WTC11 (cell line): ENCODE results near the gene PLPP4. TPM values are rescaled to one million over a fixed set of nuclear protein-coding genes. Genes with fewer than 3 reads are reported as not detected.

Source experiments
- ATAC-seq: fragments of 200-7000 bp; cut with Tn5 transposase; 2 replicates; pipeline ENCODE4 v1.10.0; 2021; ENCODE audit warnings: mild to moderate bottlenecking, moderate library complexity
- CTCF ChIA-PET: fragments of 300-600 bp; sonication (Branson Sonifier 250); formaldehyde crosslinking; loops from one replicate; lab custom pipeline; 2021; ENCODE audit warnings: antibody characterized with exemption; lab: Charles Lee
- POLR2A ChIA-PET: fragments of 350-600 bp; sonication (Branson Sonifier 250); formaldehyde crosslinking; loops from one replicate; lab custom pipeline; 2021; ENCODE audit warnings: antibody characterized with exemption; lab: Charles Lee
- DNase-seq: peaks from one replicate; pipeline ENCODE4 v3.0.0; 2021; ENCODE audit warnings: low spot score
- H3K27ac Mint-ChIP-seq: 2 replicates; pipeline ENCODE4 v1.8.0; 2021; ENCODE audit warnings: mixed read lengths
- H3K27me3 Mint-ChIP-seq: 2 replicates; pipeline ENCODE4 v1.8.0; 2021; ENCODE audit warnings: low read depth, mild to moderate bottlenecking, moderate library complexity, mixed read lengths
- H3K36me3 Mint-ChIP-seq: 2 replicates; pipeline ENCODE4 v1.8.0; 2021; ENCODE audit warnings: mixed read lengths
- H3K4me1 Mint-ChIP-seq: 2 replicates; pipeline ENCODE4 v1.8.0; 2022; ENCODE audit warnings: mixed read lengths
- H3K4me3 Mint-ChIP-seq: 2 replicates; pipeline ENCODE4 v1.8.0; 2021; ENCODE audit warnings: mild to moderate bottlenecking, moderate library complexity, mixed read lengths
- H3K9me3 Mint-ChIP-seq: 2 replicates; pipeline ENCODE4 v1.8.0; 2021; ENCODE audit warnings: mixed read lengths
- CDX4 ChIP-seq: fragments of 250-450 bp; sonication (Bioruptor Pico); IDR thresholded peaks from 2 replicates; pipeline ENCODE4 v1.9.0; 2021; ENCODE audit warnings: moderate library complexity, mild to moderate bottlenecking, inconsistent platforms, borderline replicate concordance
- CREB1 ChIP-seq: sonication (generic); formaldehyde crosslinking; IDR thresholded peaks from 2 replicates; pipeline ENCODE4 v1.8.0; 2023; ENCODE audit warnings: mild to moderate bottlenecking, missing genetic modification reagents
- E2F4 ChIP-seq: sonication (generic); formaldehyde crosslinking; IDR thresholded peaks from 2 replicates; pipeline ENCODE4 v1.8.1; 2022; ENCODE audit warnings: low read depth, mild to moderate bottlenecking, moderate library complexity, missing genetic modification reagents, borderline replicate concordance
- E2F5 ChIP-seq: sonication (generic); formaldehyde crosslinking; IDR thresholded peaks from 2 replicates; pipeline ENCODE4 v1.8.1; 2022; ENCODE audit warnings: mild to moderate bottlenecking, moderate library complexity, missing genetic modification reagents
- ERG ChIP-seq: fragments of 250-450 bp; sonication (Bioruptor Pico); IDR thresholded peaks from 2 replicates; pipeline ENCODE4 v1.8.0; 2021; ENCODE audit warnings: mild to moderate bottlenecking
- ESRRA ChIP-seq: sonication (generic); formaldehyde crosslinking; IDR thresholded peaks from 2 replicates; pipeline ENCODE4 v1.8.1; 2022; ENCODE audit warnings: mild to moderate bottlenecking, missing genetic modification reagents, borderline replicate concordance
- FOXK1 ChIP-seq: sonication (generic); formaldehyde crosslinking; IDR thresholded peaks from 2 replicates; pipeline ENCODE4 v1.8.0; 2022; ENCODE audit warnings: mild to moderate bottlenecking, moderate library complexity, missing genetic modification reagents
- GABPB1 ChIP-seq: sonication (generic); formaldehyde crosslinking; IDR thresholded peaks from 2 replicates; pipeline ENCODE4 v1.8.1; 2023; ENCODE audit warnings: mild to moderate bottlenecking, missing genetic modification reagents
- GRHL2 ChIP-seq: fragments of 250-450 bp; sonication (Bioruptor Pico); IDR thresholded peaks from 2 replicates; pipeline ENCODE4 v1.8.0; 2022; ENCODE audit warnings: mild to moderate bottlenecking, moderate library complexity; ENCODE audit not compliant: insufficient replicate concordance, severe bottlenecking
- HMGA2 ChIP-seq: fragments of 250-450 bp; sonication (Bioruptor Pico); IDR thresholded peaks from 2 replicates; pipeline ENCODE4 v1.4.0; 2021; ENCODE audit warnings: mild to moderate bottlenecking, moderate library complexity
- HMGXB4 ChIP-seq: sonication (generic); formaldehyde crosslinking; IDR thresholded peaks from 2 replicates; pipeline ENCODE4 v1.8.1; 2023; ENCODE audit warnings: mild to moderate bottlenecking, moderate library complexity, missing genetic modification reagents
- IRF2 ChIP-seq: sonication (generic); formaldehyde crosslinking; IDR thresholded peaks from 2 replicates; pipeline ENCODE4 v1.8.0; 2022; ENCODE audit warnings: low read depth, missing genetic modification reagents, borderline replicate concordance
- JAZF1 ChIP-seq: fragments of 250-450 bp; sonication (Bioruptor Pico); IDR thresholded peaks from 2 replicates; pipeline ENCODE4 v1.9.0; 2021; ENCODE audit warnings: moderate library complexity, mild to moderate bottlenecking, inconsistent platforms
- KAT7 ChIP-seq: sonication (generic); formaldehyde crosslinking; IDR thresholded peaks from 2 replicates; pipeline ENCODE4 v1.8.1; 2023; ENCODE audit warnings: missing genetic modification reagents, mild to moderate bottlenecking, borderline replicate concordance
- MXD4 ChIP-seq: fragments of 250-450 bp; sonication (Bioruptor Pico); IDR thresholded peaks from 2 replicates; pipeline ENCODE4 v1.8.0; 2021; ENCODE audit warnings: mild to moderate bottlenecking, moderate library complexity, borderline replicate concordance
- MYBL2 ChIP-seq: sonication (generic); formaldehyde crosslinking; IDR thresholded peaks from 2 replicates; pipeline ENCODE4 v1.8.1; 2023; ENCODE audit warnings: mild to moderate bottlenecking, moderate library complexity, missing genetic modification reagents
- NR3C1 ChIP-seq: sonication (generic); formaldehyde crosslinking; conservative IDR thresholded peaks from 2 replicates; pipeline ENCODE4 v1.8.1; 2023; ENCODE audit warnings: low read depth, mild to moderate bottlenecking, missing genetic modification reagents
- OVOL2 ChIP-seq: fragments of 250-450 bp; sonication (Bioruptor Pico); IDR thresholded peaks from 2 replicates; pipeline ENCODE4 v1.9.0; 2021; ENCODE audit warnings: mild to moderate bottlenecking, borderline replicate concordance
- RELA ChIP-seq: sonication (generic); formaldehyde crosslinking; IDR thresholded peaks from 2 replicates; pipeline ENCODE4 v1.8.1; 2022; ENCODE audit warnings: missing genetic modification reagents, mild to moderate bottlenecking, borderline replicate concordance
- SMAD3 ChIP-seq: sonication (generic); formaldehyde crosslinking; IDR thresholded peaks from 2 replicates; pipeline ENCODE4 v1.8.0; 2022; ENCODE audit warnings: missing genetic modification reagents, mild to moderate bottlenecking, borderline replicate concordance
- SP1 ChIP-seq: sonication (generic); formaldehyde crosslinking; conservative IDR thresholded peaks from 2 replicates; pipeline ENCODE4 v1.8.1; 2022; ENCODE audit warnings: missing genetic modification reagents
- TCF7 ChIP-seq: sonication (generic); formaldehyde crosslinking; IDR thresholded peaks from 2 replicates; pipeline ENCODE4 v1.8.0; 2022; ENCODE audit warnings: mild to moderate bottlenecking, low read depth, missing genetic modification reagents, moderate library complexity
- ZBTB21 ChIP-seq: sonication (generic); formaldehyde crosslinking; IDR thresholded peaks from 2 replicates; pipeline ENCODE4 v1.8.1; 2023; ENCODE audit warnings: mild to moderate bottlenecking, missing genetic modification reagents, borderline replicate concordance
- ZNF138 ChIP-seq: sonication (generic); formaldehyde crosslinking; conservative IDR thresholded peaks from 2 replicates; pipeline ENCODE4 v1.8.1; 2022; ENCODE audit warnings: mild to moderate bottlenecking, moderate library complexity, missing genetic modification reagents
- ZNF396 ChIP-seq: fragments of 250-450 bp; sonication (Bioruptor Pico); IDR thresholded peaks from 2 replicates; pipeline ENCODE4 v1.8.0; 2021; ENCODE audit warnings: mild to moderate bottlenecking, moderate library complexity, borderline replicate concordance
- ZNF416 ChIP-seq: fragments of 250-450 bp; sonication (Bioruptor Pico); IDR thresholded peaks from 2 replicates; pipeline ENCODE4 v1.9.0; 2021; ENCODE audit warnings: mild to moderate bottlenecking, inconsistent platforms
- ZSCAN18 ChIP-seq: fragments of 250-450 bp; sonication (Bioruptor Pico); IDR thresholded peaks from 2 replicates; pipeline ENCODE4 v2.1.2; 2022; ENCODE audit warnings: mild to moderate bottlenecking, moderate library complexity
- total RNA-seq: library from RNA; stranded (reverse); gene quantifications from 3 replicates; pipeline ENCODE4 v1.2.3, GENCODE V29; 2021

The PLPP4 gene
- total RNA-seq, 1 experiment from 2014 or later: 0.15 TPM

GRCh38 chr10:120420421-120420820 is 36.6 kb upstream of the PLPP4 start (continued):
- TF ChIP-seq CREB1 (CRISPR knock-in tag): no peak
- no peak for TF ChIP-seq MXD4
- TF ChIP-seq ZNF138 (CRISPR knock-in tag): no peak
- no peak for TF ChIP-seq GRHL2
- no peak for TF ChIP-seq KAT7 (CRISPR knock-in tag)
- no peak for TF ChIP-seq ZNF396 (CRISPR knock-in tag)
- TF ChIP-seq FOXK1 (CRISPR knock-in tag): no peak

- no peak overlapping the region for H3K4me3 Mint-ChIP-seq
- ChIA-PET CTCF (no interaction called here), POLR2A (no interaction called here)
- H3K27ac Mint-ChIP-seq: no peak overlapping the region
- H3K36me3 Mint-ChIP-seq: no peaks in the 10 kb centered on the region
- no peak for DNase-seq
- TF ChIP-seq ZNF138 (CRISPR knock-in tag) (no peak), E2F4 (no peak), MXD4 (no peak), JAZF1 (no peak), ESRRA (CRISPR knock-in tag) (no peak), HMGA2 (CRISPR knock-in tag) (no peak), OVOL2 (CRISPR knock-in tag) (no peak), SMAD3 (CRISPR knock-in tag) (no peak), ZBTB21 (no peak), IRF2 (CRISPR knock-in tag) (no peak)
- no peaks in the 10 kb centered on the region for H3K9me3 Mint-ChIP-seq
- no peaks in the 10 kb centered on the region for H3K27me3 Mint-ChIP-seq
- H3K4me1 Mint-ChIP-seq: peaks cover 5% of the 10 kb centered on the region; the same call in 1 of the 2 replicates
- no peak for ATAC-seq
These were observed 35.8 kb upstream of the PLPP4 start for GRCh38 chr10:120421250-120421649.

GRCh38 chr10:120422457-120422856 is 34.6 kb upstream of the PLPP4 start:
- Mint-ChIP-seq H3K27me3 (no peaks in the 10 kb centered on the region), H3K36me3 (no peaks in the 10 kb centered on the region), H3K4me3 (no peak overlapping the region), H3K4me1 (peaks cover 5% of the 10 kb centered on the region; the same call in 1 of the 2 replicates), H3K9me3 (no peaks in the 10 kb centered on the region), H3K27ac (no peak overlapping the region)
- ATAC-seq (no peak), DNase-seq (no peak)
- CTCF ChIA-PET: interaction anchor here (0.7 to 2.0 kb wide), 10 partner anchors 9 to 224 kb away, joined by 3 to 9 read pairs (median 5); partner anchors contain the start of gene PLPP4
- POLR2A ChIA-PET: no interaction called here
- TF ChIP-seq SMAD3 (CRISPR knock-in tag) (no peak), JAZF1 (no peak), GABPB1 (CRISPR knock-in tag) (no peak), CDX4 (no peak), SP1 (CRISPR knock-in tag) (no peak), MXD4 (no peak), NR3C1 (no peak), TCF7 (CRISPR knock-in tag) (no peak), ERG (CRISPR knock-in tag) (no peak), ZNF416 (CRISPR knock-in tag) (no peak), MYBL2 (no peak), E2F5 (CRISPR knock-in tag) (no peak), HMGXB4 (CRISPR knock-in tag) (no peak), RELA (CRISPR knock-in tag) (no peak), ZSCAN18 (CRISPR knock-in tag) (no peak), ZNF396 (CRISPR knock-in tag) (no peak)
